Activated naive CD4-positive, alpha-beta T cell treated with Interleukin-2 at 50 U/mL for 16 hours (primary cell): ENCODE measurements around the gene TADA3.

Experiments used
- DNase-seq: peaks from one replicate; pipeline ENCODE4 v3.0.0-alpha.2; 2020

TADA3 gene

DNA sequence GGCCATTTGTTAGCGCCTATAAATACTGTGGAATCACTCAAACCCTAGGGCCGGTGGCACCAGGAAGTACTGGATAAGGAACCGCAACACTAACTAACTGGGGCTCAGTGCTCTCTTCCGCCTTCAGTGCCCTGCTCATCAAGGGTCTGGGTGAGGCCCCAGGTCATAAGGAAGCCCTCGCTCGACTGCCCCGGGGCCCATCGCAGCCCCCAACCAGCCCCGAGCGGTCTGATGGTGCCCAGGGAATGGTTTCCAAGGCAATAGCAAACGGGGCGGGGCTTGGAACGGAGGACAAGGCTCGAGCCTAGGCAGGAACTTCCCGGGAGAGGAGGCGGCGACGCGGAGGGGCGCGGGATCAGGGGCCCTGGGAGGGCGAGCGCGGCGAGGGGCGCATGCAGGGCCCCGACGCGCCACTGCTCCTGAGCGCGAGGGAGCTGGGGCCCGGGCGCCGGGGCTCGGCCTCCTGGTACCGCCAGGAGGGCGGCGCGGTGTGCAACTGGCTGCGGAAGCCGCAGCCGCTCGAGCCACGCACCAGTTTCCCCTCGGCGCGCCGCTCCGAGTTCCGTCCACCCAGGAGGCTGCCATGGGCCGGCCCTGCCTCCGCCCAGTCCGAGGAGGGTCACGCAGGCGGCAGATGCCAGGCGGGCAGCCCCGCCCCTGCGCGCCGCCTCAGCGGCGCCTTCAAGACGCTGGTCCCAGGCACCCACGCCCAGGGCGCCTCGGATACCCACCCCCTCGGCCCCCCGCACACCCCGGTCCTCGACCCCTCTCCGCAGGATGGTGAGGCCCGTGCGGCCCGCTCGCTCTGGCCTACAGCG is 17.6 kb upstream of the TADA3 start, which contains the start of gene TTLL3:
Gene TTLL3 (plus strand): TSS at position 648 of the 818 bp plus-strand sequence. CDS start 400 bp downstream, outside the sequence.
- peak; percentile 48 for DNase-seq

DNA sequence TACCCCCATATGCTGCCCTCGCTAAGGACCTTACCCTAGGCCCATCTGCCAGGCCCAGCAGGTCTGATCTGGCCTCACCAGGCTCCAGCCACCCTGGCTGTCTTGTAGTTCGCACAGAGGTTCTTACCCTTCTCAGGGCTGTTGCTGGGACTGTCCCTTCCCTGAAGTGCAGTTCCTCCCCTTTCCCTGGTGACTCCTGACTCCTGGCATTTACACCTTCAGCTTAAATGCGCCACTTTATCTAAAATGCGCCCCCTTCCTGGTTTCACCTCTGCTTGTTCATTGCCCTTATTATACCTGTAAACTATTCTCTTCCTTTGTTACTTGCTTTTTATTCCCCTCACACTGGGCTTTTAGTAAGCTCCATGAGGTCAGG is 17.0 kb upstream of the TADA3 start:
- DNase-seq, result peak; percentile 11

DNA sequence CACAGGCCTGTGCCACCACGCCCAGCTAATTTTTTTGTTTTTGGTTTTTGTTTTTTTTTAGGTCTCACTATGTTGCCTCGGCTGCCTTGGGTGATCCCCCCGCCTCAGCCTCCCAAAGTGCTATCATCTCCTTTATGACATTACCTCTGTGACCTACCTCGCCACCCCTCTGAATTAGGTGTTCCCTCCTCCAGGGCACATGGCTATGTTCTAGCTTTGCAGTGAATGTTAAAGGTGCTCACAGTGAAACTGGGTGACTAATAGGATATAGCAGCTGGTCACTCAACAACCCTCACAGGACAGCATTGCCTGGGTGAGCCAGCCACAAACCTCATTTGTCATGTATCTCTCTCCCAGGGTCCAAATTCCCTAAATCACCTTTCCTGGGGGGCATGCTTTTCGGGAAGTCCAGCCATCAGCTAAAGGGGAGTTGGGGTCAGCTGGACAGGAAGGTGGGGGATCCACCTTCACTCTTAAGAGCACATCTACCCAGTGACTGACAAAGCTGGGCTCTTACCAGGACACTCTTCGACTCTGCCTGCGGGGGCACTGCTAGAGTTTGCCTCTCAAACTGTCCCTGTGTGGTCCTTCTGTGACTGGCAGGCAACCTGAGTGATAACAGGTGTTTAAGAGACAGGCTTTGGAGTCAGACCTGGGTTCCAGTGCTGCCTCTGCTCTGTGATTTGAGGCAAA is 16.2 kb upstream of the TADA3 start:
- DNase-seq, result peak; percentile 54

DNA sequence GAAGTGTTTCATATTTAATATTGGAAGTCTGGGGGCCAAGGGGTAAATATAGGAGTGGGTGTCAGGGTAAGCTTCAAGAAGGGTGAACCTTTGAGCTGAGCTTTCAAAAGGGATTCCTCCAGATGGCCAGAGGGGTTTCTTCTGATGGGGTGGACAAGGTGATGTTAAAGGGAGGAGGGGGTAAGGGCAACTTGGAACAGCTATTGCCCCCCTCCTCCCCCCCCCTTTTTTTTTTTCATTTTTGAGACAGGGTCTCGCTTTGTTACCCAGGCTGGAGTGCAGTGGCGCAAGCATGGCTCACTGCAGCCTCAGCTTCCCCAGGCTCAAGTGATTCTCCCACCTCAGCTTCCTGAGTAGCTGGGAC is 15.7 kb upstream of the TADA3 start:
- no peak for DNase-seq

DNA sequence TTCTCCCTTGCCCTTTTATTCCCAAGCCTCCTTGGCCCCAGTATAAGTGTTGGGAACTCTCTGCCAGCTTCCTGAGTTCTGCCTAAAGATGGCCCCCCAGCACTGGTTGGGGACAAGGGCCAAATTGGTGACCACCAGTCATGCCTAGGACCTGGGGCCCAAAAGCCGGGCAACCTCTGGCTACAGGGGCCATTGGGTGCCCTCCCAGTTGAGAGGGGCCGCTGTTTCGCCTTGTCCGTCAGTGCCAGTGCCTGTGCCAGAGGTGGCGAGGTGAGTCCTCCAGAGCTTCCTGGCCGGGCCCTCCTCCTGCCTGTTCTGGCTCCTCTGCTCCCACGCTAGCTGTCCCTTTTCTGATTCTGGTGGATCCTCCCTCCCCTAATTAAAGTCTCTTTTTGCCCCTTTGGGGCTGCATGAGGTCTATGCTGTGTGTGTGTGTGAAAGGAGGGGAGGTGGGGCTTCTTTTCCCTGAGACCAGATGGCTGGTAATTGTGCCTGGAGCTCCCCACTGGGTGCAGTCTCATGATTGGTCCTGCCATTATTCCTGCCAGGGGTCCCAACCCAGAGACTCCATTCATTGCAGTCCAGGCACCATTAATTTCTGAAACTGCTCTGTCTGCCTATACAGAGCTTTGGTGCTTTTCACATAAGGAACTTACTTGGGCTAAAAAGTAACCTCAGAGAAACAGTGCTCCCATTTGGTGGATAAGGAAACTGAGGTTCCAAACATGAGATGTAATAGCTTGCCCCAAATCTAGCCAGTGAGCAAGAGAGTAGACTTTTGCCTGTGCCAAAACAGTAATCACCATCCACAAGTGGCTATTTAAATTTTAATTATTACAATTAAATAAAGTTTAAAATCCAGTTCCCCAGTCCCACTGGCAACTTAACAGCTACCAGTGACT is 14.7 kb upstream of the TADA3 start:
- no peak for DNase-seq

DNA sequence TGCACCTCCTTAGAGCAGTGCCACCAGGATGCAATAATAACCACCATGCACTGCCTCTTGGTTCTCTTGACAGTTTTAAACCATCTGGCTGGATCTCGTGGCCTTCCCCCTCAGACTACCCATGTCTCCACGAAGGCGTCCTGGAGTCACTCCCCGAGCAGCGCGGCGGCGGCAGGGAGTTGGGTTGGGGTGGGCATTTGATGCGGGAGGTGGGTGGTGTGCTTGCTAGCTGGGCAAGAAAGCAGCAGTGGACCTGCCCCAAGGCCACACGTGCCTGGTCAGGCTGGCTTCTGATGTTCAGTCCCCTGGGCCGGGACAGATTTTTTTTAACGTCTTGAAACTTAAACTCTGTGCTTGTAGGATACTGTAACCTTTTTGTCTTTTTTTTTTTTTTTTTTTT is 13.9 kb upstream of the TADA3 start:
- no peak for DNase-seq

DNA sequence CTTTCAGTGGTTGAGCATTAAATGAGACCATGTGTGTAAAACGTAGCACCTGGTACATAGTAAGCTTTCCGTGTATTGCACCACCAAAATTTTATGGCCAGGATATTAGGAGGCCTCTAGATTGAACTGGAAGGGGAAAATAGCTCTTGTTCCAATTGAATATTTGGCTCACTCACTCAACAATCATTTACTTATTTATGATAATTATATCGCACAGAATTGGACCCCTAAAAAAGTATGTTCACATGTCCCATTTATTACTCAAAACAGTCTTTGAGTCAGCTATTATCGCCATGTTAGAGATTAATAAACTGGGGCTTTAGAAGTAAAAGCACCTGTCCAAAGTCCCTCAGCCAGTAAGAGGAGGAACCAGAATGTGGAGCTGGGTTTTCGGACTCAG is 12.7 kb upstream of the TADA3 start:
- DNase-seq, result no peak

DNA sequence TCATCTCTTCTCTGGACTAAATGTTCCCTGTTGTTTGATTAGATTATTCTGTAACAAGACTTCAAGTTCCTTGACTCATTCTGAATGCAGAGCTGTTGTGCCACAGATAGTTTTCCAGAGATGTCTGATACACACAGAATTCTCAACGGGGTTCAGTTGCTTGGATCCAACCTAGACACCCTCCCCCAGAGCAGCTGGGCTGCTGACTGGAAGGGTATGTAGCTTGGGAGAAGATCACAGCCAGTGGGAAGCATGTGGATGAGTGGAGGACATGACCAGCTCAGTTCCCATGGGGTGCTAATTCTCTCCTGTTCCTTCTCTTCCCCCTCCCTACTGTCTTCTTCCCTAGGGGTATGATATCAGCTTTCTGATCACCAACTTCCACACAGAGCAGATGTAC is 11.2 kb upstream of the TADA3 start:
- DNase-seq, result no peak

DNA sequence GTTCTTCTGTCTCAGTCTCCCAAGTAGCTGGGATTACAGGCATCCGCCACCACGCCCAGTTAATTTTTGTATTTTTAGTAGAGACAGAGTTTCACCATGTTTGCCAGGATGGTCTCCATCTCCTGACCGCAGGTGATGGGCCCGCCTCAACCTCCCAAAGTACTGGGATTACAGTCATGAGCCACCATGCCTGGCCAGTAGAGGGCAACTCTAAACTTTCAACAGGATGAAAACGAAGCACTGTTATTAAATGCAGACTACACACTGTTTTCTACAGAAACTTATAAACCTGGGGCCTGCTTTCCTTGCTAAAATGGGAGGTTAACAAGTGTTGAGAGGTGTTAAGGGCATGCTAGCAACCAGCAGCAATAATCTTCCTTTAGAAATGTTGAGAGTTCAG is 8.3 kb upstream of the TADA3 start:
- DNase-seq, result no peak

DNA sequence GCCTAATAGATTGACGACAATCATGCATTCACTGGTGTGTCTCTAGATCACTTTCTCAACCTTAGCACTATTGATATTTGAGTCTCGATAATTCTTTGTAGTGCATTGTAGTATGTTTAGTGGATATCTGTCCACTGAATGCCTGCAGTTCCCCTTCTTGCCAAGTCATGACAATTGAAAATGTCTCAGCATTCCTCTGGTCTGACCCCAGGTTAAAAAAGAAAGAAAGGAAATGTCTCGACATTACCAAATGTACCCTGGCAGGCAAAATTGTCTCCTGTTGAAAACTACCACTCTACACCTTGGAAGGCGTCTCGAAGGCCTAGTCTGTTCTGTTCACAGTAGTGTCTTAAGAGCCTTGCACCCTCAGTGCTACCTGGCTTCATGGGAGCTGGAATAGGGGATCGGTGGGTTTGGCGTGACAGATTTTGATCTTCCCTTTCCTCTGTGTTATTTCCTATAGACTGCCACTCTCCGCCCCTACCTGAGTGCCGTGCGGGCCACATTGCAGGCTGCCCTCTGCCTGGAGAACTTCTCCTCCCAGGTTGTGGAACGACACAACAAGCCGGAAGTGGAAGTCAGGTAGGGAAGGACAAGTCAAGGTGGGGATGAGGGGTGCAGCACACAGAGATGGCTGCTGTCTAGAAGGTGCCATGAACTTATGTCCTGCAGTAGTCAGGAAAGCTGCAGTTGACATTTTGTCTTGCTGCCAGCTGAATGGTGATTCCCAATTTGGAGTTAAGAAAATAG is 5.1 kb upstream of the TADA3 start:
- DNase-seq, result no peak

DNA sequence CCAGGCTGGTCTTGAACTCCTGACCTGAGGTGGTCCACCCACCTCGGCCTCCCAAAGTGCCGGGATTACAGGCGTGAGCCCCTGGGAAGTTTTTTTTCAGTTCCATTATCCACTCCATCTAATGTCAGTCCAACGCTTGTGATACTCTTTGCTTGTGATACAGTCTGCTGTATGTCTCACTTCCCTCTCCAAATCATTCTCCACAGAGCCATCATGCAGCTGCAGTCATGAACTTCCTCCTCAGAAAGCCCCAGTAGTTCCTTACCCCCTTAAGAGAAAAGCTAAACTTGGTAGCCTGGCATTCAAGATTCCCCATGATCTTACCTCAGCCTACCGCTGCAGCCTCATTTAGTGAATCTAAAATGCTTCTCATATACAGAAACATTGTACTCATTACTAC is 2.9 kb upstream of the TADA3 start:
- DNase-seq, result no peak

DNA sequence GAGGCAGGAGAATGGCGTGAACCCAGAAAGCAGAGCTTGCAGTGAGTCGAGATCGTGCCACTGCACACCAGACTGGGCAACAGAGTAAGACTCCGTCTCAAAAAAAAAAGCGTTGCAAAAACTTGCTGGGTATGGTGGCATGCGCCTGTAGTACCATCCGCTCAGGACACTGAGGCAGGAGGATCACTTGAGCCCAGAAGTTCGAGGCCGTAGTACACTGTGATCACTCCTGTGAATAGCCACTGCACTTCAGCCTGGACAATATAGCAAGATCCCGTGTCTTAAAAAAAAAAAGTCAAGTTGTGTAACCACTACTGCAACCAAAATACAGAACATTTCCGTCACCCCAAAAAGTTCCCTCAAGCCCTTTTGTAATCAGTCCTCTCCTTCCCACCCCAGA is 2.1 kb upstream of the TADA3 start:
- DNase-seq, result no peak

DNA sequence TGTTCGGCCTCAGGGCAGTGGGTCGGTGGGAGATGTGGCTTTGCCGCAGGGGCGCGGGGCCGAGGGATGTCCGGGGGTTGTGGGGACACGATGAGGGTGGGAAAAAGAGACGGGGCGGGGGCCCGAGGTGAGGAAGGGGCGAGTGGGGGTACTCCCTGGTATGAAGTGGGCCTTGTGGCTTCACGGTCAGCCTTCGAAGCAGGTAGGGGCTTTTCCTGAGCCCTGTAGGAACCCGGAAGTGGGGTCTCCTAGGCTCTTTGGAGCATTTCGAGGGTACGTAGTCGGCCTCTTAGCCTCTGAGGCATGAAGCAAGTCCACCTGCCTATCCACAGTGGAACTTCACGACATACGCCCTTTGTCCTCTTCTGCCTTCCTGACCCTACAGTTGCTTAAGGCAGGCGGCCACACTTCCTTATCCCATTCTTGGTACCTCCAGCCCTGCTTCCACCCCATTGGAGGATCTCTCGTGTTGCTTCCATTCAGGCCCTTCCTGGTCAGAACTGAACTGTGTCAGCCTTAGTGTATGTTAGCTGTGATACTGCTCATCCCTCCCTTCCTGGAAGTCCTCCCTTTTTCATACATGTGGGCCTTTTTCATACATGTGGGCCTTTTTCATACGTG is 998 bp upstream of the TADA3 start:
- DNase-seq, result peak; percentile 32

DNA sequence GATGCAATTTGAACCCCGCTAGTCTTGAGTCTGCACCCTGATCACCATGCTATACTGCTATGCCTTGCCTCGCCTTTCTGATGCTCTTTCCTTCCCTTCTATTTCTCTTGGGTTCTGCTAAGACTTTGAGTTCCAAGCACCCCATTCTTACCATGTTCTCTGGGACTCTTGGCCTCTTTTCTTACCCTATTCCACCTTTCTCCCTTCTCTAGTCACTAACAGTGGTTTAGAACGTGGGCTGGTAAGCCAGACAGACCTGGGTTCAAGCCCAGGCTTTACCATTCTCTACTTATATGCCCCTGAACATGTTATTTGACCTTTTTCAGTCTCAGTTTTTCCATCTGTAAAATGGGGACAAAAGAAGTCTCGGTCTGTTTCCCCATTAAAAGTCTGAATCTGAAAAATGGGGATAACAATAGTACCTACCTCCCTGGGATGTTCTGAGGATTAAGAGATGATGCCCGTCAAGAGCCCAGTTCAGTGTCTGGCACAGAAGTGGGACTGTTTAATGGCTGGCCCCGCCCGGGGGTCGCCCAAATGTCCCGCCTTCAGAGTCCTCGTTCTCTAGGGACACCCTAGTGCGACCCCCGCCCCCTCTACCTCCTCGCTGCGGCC is 376 bp downstream of the TADA3 start:
- no peak for DNase-seq

DNA sequence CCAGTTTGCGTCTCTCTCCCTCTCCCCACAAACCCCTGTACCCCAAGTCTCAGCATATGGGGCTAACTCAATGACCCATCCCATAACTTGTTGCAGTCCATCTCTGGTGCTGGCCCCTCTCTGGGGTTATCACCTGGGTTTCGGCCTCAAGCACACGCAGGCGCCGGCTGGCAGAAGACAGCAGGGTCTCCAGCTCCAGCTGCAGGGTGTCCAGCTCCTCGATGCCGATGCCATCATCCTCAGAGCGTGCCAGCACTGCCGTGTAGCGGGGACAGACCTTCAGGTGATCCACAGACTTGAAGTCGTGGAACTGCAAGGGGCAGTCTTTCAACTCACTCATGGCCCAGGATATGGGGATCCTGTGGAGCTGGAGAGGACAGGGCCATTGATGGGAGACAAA is 1.1 kb downstream of the TADA3 start:
- no peak for DNase-seq

DNA sequence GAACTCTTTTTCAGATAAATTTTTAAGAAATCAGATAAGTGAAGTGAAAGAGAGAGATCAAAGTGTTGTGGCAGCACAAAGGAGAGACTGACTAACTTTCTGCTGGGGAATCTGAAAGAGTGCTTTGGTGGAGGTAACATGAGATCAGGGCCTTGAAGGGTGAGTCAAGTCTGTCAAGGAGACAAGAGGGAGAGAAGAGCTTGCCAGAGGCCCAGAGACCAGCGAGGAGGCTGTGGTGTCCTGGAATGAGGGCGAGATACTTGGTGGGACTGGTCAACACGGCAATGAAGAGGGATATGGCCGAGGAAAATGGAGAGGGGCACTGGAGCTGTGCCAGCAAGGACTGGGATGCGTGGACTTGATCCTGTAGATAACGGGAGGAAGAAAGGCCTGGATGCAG is 4.6 kb downstream of the TADA3 start:
- no peak for DNase-seq

DNA sequence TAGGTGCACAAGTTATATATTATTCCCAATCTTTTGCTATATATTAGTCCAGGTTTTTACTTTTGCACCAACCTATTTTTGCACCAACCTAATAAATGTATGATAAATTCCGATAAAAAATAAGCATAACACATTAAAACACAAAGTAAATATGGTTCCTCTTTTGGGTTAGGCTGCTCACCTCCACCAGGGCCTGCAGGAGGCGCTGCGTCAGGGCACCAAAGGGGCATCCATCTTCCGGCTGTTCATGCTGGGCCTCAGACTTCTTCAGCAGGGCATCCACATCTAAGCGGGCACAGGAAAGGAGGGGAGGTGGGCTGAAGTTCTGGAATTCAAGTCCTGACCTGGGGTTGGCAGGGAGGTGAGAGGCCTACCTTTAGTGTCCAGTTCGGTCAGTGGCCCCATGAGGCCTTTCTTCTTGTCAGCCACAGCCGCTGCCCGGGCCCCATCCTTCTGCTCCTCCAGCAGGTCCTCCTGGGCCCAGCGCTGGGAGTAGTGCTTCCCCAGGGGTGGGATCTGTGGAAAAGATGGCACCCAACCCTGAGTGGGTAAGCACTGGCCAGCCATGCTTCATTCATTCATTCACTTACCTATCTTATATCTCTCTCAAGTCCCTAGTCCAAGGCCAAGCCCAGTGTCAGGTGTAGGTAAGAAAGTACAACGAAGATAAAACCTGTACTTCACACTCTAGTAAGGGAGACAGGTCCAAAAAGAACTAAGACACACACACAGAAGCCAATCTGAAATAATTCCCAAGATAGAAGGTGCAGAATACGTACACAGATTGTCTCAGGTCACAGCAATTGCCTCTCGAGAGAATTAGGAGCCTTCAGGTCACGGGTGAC is 5.2 kb downstream of the TADA3 start:
- no peak for DNase-seq

DNA sequence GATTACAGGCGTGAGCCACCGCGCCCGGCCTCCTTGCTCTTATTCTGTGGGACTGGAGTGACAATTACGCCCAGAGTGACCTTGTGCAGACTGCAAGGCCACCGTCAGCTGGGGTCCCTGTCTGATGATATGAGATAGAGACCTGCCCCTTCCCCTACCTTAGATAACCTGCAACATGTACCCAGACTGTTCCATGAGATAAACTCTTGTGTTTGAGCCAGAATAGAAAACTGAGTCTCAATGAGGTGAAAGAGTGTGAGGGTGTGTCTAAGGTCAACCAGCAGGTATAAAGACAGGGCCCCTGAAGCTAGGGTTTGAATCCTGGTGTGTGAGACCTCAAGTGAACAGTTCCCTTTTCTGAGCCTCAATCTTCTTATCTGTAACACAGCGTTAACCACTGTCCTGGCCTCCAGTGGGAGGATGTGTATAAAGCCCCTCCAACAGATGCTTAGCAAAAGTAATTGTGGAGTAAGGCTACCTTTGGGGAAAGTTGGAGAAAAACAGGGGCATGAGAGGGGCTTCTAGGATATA is 6.0 kb downstream of the TADA3 start:
- no peak for DNase-seq

DNA sequence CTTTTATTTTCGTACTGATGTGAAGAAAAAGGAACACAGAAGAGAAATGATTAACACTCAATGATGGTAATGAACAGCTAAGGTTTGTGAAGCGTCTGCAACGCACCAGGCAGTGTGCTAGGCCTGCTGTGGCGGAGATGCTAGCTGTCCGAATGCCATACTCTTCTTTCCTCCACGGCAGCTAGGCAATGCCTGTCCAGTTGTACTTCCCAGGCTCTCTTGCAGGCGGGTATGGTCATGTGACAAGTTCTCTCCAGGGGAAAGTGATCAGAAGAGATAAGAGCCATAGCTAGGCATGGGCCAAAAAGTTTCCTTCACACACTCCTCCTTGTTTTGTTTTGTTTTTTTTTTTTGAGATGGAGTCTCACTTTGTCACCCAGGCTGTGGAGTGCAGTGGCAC is 6.7 kb downstream of the TADA3 start:
- no peak for DNase-seq

DNA sequence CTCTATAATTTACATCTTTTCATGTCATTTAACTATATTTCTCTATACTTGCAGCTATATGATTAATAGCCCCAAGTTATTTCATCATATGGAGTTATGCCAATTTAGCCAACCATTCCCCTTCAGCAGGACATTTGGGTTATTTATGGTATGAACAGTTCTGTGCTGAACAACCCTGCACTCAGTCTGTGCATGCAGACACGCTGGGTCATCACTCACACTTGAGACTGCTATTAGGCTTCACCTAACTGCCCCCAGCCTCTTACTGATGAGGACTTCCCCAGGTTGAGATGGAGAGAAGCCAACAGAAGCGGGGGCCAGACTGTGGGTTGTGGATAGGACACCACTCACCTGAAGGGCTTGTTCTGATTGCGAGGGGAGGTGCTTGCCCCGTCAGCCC is 7.3 kb downstream of the TADA3 start:
- no peak for DNase-seq

DNA sequence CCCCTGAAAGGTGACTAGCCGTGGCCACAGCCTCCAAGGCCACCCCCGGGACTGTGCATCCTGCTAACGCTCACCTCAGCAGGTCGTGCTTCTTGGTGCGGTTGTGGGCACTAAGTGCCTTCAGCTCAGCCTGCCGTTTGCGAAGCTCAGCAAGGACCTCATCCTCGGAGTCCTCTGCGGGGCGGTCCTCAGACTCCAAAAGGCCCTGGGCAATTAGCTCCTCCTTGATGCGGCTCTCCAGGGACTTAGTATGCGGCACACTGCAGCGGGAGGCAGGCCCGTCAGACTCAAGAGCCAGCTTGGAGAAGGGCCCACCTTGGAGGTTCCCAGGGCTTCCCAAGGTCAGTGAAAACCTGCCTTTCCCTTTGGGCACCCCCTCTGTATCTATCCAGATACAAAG is 8.3 kb downstream of the TADA3 start:
- DNase-seq, result no peak
